Measurements from ENCODE around the gene DNTTIP2.
A peak's percentile ranks its signal among the peaks of the same experiment; 100 is the strongest.

The DNTTIP2 gene

DNA sequence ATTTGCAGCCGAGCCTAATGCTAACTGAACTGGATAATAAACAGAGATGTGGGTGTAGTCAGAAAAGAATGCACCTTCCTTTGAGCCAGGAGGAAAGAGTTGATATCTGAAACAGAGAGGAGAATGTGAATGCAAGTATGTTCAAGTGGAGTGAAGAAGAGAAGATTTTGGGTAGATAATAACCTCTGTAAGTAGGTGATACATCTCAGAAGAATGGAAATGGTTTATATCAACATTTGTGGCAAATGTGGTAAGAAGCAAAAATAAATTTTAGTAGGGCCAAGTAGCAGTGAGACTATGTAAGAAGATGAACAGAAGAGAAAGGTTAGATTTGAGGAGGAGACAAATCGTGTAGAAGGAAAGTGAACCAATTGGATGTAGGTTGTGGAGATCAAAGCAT lies 1.7 kb upstream of the DNTTIP2 start:
- H3K4me3 ChIP-seq (ENCODE audit: low read depth, low read length), result no peak overlapping the region
- CTCF ChIA-PET, result no interaction called here
- POLR2A ChIA-PET, result no interaction called here
- DNase-seq (ENCODE audit: low read depth, low spot score), result peak; percentile 10
- TF ChIP-seq, protein P1, sequence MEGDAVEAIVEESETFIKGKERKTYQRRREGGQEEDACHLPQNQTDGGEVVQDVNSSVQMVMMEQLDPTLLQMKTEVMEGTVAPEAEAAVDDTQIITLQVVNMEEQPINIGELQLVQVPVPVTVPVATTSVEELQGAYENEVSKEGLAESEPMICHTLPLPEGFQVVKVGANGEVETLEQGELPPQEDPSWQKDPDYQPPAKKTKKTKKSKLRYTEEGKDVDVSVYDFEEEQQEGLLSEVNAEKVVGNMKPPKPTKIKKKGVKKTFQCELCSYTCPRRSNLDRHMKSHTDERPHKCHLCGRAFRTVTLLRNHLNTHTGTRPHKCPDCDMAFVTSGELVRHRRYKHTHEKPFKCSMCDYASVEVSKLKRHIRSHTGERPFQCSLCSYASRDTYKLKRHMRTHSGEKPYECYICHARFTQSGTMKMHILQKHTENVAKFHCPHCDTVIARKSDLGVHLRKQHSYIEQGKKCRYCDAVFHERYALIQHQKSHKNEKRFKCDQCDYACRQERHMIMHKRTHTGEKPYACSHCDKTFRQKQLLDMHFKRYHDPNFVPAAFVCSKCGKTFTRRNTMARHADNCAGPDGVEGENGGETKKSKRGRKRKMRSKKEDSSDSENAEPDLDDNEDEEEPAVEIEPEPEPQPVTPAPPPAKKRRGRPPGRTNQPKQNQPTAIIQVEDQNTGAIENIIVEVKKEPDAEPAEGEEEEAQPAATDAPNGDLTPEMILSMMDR (IDR thresholded peaks at IDR 0.05; ENCODE audit: insufficient read depth, low read length, missing control alignments), result no peak

DNA sequence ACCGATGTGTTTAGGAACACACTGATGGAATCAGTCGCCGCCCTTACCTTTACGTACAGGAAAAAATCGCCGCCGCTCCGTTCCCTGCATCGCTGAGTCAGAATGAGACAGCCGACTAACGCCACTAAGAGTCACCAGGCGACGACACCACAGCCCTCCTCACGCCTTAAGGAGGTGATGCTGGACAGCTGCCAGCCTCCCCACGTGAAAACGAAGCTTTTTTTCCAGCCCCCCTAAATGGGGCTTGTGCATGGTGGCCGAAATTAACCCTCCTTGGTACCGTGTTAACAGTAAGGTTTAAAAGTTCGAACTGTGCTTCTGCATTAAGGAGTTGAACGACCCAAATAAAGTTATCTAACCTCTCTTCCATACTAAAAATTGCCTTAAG lies 511 bp downstream of the DNTTIP2 start:
- H3K4me3 ChIP-seq (ENCODE audit: low read depth, low read length), result peak overlapping the region; percentile 94
- ChIA-PET POLR2A (interaction anchor here (1.2 kb wide), 1 partner anchor 32 kb away, joined by 4 read pairs; no protein-coding TSS in a partner anchor), CTCF (interaction anchor here (1.2 to 2.8 kb wide), 4 partner anchors 27 to 162 kb away, joined by 3 to 16 read pairs (median 4); partner anchors contain the start of gene GCLM)
- TF ChIP-seq, protein P1 (IDR thresholded peaks at IDR 0.05; ENCODE audit: insufficient read depth, low read length, missing control alignments), result no peak
- DNase-seq (ENCODE audit: low read depth, low spot score), result no peak

DNA sequence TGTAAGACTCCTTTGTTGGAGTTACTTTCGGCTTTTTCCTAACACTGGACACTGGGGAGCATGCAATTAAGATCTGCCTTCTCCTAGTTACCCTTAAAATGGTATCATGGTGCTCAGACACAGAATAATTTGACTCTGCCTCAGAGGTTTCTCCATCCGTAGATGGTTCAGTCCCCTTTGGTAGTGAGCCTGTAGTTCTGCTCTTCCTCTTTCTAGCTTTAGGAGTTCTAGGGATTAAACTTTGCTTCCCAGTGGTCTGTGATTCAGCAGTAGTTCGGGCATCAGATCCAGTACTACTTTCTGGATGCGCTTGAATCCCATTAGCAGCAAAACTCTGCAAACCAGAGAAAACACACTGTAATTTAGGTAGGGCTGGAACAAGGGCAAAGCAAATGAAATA lies 1.5 kb downstream of the DNTTIP2 start:
- no peak for DNase-seq (ENCODE audit: low read depth, low spot score)
- POLR2A ChIA-PET, result no interaction called here
- CTCF ChIA-PET, result interaction anchor here (1.0 to 2.8 kb wide), 3 partner anchors 32 to 148 kb away, joined by 3 to 16 read pairs (median 4); partner anchors contain the start of gene GCLM
- TF ChIP-seq, protein P1 (IDR thresholded peaks at IDR 0.05; ENCODE audit: insufficient read depth, low read length, missing control alignments), result no peak
- H3K4me3 ChIP-seq (ENCODE audit: low read depth, low read length), result no peak overlapping the region

DNA sequence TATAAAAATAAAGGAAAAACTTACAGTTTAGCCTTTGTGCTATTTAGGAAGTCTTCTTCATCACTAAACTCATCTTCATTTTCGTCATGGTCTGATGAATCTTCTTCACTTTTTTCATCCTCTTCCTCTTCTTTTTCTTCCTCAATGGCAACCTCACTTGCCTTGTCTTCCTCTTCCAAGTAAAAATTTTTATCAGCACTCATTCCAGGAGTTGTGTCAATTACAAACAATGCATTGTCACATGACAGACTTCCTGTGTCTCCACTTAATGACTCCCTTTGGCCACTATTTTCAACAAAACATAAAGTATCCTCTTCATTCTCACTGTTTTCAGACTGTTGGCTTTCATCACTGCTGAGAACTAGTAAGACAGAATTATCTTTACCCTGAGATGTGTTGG lies 2.8 kb downstream of the DNTTIP2 start:
- H3K4me3 ChIP-seq (ENCODE audit: low read depth, low read length), result no peak overlapping the region
- TF ChIP-seq, protein P1 (IDR thresholded peaks at IDR 0.05; ENCODE audit: insufficient read depth, low read length, missing control alignments), result no peak
- POLR2A ChIA-PET, result no interaction called here
- CTCF ChIA-PET, result no interaction called here
- no peak for DNase-seq (ENCODE audit: low read depth, low spot score)

DNA sequence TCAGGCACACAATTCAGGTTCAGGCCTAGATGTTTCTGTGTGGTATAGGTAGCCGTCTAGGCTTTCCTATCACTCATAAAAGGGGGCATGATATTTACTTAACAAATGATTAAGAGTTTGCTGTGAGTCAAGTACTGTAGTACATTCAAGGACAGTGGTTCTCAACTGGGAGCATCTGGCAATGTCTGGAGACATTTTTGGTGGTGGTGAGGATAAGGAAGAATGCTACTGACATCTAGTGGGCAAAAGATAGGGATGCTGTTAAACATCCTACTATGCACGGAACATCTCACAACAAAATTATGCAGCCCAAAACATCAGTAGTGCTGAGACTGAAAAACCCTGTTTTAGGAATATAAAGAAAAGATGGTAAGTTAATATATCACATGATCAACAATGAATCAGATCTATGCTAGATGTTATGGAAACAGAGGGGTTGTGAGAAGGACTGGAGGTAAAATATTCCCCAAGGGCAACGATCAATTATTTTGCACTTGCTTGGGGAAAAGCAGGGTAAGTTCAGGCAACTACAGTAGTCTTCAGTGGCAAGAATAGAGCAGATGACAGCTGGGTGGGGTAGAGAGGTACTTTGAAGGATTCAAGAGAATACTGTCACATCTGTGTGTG lies 4.9 kb downstream of the DNTTIP2 start:
- ChIA-PET POLR2A (no interaction called here), CTCF (interaction anchor here (0.8 to 0.9 kb wide), 2 partner anchors 9 to 570 kb away, joined by 3 to 4 read pairs; no protein-coding TSS in a partner anchor)
- TF ChIP-seq, protein P1 (IDR thresholded peaks at IDR 0.05; ENCODE audit: insufficient read depth, low read length, missing control alignments), result peak; percentile 39
- no peak for DNase-seq (ENCODE audit: low read depth, low spot score)
- no peak overlapping the region for H3K4me3 ChIP-seq (ENCODE audit: low read depth, low read length)

DNA sequence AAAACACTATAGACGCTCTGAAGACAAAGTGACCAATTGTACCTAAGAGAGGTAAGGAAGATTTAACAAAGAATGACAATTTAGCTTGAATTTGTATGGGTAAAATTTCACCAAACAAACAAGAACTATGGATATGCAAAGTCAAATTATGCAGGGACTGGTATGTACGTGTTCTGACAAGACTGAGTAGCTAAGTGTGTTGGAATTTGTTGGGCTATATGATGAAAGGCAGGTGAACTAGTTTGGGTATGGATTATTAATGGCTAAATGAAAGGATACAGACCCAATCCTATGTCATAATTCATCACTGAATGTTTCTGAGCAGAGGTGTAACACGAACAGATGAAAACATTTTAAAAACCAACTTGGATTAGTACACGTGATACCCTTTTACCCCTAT lies 7.6 kb downstream of the DNTTIP2 start:
- no peak overlapping the region for H3K4me3 ChIP-seq (ENCODE audit: low read depth, low read length)
- TF ChIP-seq, protein P1 (IDR thresholded peaks at IDR 0.05; ENCODE audit: insufficient read depth, low read length, missing control alignments), result no peak
- no peak for DNase-seq (ENCODE audit: low read depth, low spot score)
- POLR2A ChIA-PET, result no interaction called here
- CTCF ChIA-PET, result interaction anchor here (0.8 to 1.6 kb wide), 3 partner anchors 57 to 567 kb away, joined by 3 to 5 read pairs (median 5); no protein-coding TSS in a partner anchor

Data from AG04449 (cell line).